ENCODE results near the gene FHOD3. TPM values are rescaled to one million over a fixed set of nuclear protein-coding genes. Genes with fewer than 3 reads are reported as not detected.

FHOD3 gene
- total RNA-seq, 1 donor from 2014 or later, result 5.6 TPM

- TF ChIP-seq, protein P1, sequence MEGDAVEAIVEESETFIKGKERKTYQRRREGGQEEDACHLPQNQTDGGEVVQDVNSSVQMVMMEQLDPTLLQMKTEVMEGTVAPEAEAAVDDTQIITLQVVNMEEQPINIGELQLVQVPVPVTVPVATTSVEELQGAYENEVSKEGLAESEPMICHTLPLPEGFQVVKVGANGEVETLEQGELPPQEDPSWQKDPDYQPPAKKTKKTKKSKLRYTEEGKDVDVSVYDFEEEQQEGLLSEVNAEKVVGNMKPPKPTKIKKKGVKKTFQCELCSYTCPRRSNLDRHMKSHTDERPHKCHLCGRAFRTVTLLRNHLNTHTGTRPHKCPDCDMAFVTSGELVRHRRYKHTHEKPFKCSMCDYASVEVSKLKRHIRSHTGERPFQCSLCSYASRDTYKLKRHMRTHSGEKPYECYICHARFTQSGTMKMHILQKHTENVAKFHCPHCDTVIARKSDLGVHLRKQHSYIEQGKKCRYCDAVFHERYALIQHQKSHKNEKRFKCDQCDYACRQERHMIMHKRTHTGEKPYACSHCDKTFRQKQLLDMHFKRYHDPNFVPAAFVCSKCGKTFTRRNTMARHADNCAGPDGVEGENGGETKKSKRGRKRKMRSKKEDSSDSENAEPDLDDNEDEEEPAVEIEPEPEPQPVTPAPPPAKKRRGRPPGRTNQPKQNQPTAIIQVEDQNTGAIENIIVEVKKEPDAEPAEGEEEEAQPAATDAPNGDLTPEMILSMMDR (IDR thresholded peaks at IDR 0.05), result no peak
- no peak for TF ChIP-seq POLR2AphosphoS5 (IDR thresholded peaks at IDR 0.05; ENCODE audit: insufficient read depth in 1 of 2, low read depth in 1 of 2)
- TF ChIP-seq POLR2A (IDR thresholded peaks at IDR 0.05), result no peak
- H3K4me3 ChIP-seq, result no peak overlapping the region
- intact Hi-C loops (cut with DNase I), result no loop called here
- no peaks in the 10 kb centered on the region for H3K36me3 ChIP-seq
- H3K27me3 ChIP-seq, result no peaks in the 10 kb centered on the region
- no peaks in the 10 kb centered on the region for H3K9me3 ChIP-seq
- H3K27ac ChIP-seq, result no peak overlapping the region
- no peaks in the 10 kb centered on the region for H3K4me1 ChIP-seq
- DNase-seq (ENCODE audit: extremely low spot score in 2 of 2), result no peak
Measured at GRCh38 chr18:36623091-36623490, 325.6 kb downstream of the FHOD3 start.

- peak in 1 of 2 donors; percentile 58 for DNase-seq (ENCODE audit: extremely low spot score in 2 of 2)
- no peaks in the 10 kb centered on the region for H3K4me1 ChIP-seq
- H3K27ac ChIP-seq, result no peak overlapping the region
- no peaks in the 10 kb centered on the region for H3K27me3 ChIP-seq
- no peak overlapping the region for H3K4me3 ChIP-seq
- intact Hi-C loops (cut with DNase I), result no loop called here
- TF ChIP-seq, protein P1 (IDR thresholded peaks at IDR 0.05), result no peak
- TF ChIP-seq POLR2AphosphoS5 (IDR thresholded peaks at IDR 0.05; ENCODE audit: insufficient read depth in 1 of 2, low read depth in 1 of 2) (no peak), POLR2A (IDR thresholded peaks at IDR 0.05) (no peak)
- H3K9me3 ChIP-seq, result no peaks in the 10 kb centered on the region
- no peaks in the 10 kb centered on the region for H3K36me3 ChIP-seq
Measured at GRCh38 chr18:36623681-36624190, 326.2 kb downstream of the FHOD3 start.

DNA sequence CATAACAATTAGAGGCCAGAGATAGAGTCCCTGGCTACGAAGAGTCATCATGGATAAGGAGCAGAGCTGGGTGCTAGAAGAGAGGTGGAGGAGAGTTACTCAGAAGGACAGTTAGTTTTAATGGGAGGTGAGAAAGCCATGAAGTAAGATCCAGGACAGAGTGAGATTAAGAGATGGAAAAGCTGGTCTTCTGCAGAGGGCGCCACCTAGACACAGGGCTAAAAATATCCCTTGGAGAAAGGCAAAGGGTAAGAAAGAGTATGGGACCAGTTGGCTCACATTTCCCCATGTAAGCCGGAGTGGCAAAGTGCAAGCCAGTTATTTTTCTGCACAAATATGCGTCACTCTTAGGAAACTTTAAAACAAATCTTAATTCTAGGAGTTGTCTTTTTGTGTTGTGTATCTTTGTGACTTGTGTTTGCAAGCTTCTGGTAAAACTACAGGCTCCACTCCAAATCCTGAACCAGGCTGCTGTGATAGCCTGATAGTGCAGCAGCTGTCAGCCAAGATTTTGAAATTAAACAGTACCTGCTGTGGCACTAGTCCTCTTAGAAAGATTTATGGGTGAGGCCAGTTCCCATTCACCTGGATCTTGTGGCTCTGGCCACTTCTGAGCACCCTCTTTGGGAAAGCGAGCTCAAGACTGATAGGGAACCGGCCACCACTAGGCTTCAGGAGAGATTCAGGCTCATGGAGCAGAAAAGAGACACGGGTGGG is 327.1 kb downstream of the FHOD3 start:
- Histone ChIP-seq H3K4me3 (no peak overlapping the region), H3K27me3 (no peaks in the 10 kb centered on the region), H3K36me3 (no peaks in the 10 kb centered on the region), H3K27ac (no peak overlapping the region), H3K9me3 (no peaks in the 10 kb centered on the region), H3K4me1 (peaks cover 6% of the 10 kb centered on the region)
- no peak for DNase-seq (ENCODE audit: extremely low spot score in 2 of 2)
- intact Hi-C loops (cut with DNase I), result no loop called here
- TF ChIP-seq, protein P1 (IDR thresholded peaks at IDR 0.05), result no peak
- TF ChIP-seq POLR2A (IDR thresholded peaks at IDR 0.05) (no peak), POLR2AphosphoS5 (IDR thresholded peaks at IDR 0.05; ENCODE audit: insufficient read depth in 1 of 2, low read depth in 1 of 2) (no peak)

DNA sequence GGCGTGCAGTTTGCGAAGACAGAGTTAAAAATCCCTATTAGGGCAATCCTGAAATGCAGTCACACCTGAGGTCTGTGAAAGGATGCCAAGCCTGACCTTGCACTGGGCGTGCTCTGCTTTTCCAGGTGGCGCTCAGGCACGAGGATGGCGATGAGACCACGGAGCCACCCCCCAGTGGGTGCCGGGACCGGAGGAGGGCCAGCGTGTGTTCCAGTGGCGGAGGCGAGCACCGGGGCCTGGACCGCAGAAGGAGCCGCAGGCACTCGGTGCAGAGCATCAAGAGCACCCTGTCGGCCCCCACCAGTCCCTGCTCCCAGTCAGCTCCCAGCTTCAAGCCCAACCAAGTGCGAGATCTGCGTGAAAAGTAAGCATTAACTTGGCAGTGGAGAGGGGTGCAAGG is 327.9 kb downstream of the FHOD3 start:
- DNase-seq (ENCODE audit: extremely low spot score in 2 of 2), result peak in 1 of 2 donors; percentile 62
- TF ChIP-seq POLR2A (IDR thresholded peaks at IDR 0.05) (no peak), POLR2AphosphoS5 (IDR thresholded peaks at IDR 0.05; ENCODE audit: insufficient read depth in 1 of 2, low read depth in 1 of 2) (no peak)
- TF ChIP-seq, protein P1 (IDR thresholded peaks at IDR 0.05), result no peak
- Histone ChIP-seq H3K4me1 (peaks cover 8% of the 10 kb centered on the region), H3K4me3 (no peak overlapping the region), H3K27ac (no peak overlapping the region), H3K27me3 (no peaks in the 10 kb centered on the region), H3K9me3 (no peaks in the 10 kb centered on the region), H3K36me3 (no peaks in the 10 kb centered on the region)
- intact Hi-C loops (cut with DNase I), result no loop called here

- Histone ChIP-seq H3K4me1 (peaks cover 8% of the 10 kb centered on the region), H3K9me3 (no peaks in the 10 kb centered on the region), H3K36me3 (no peaks in the 10 kb centered on the region), H3K27me3 (no peaks in the 10 kb centered on the region), H3K4me3 (no peak overlapping the region), H3K27ac (peak overlapping the region; percentile 73)
- intact Hi-C loops (cut with DNase I), result no loop called here
- TF ChIP-seq POLR2A (IDR thresholded peaks at IDR 0.05), result no peak
- no peak for TF ChIP-seq POLR2AphosphoS5 (IDR thresholded peaks at IDR 0.05; ENCODE audit: insufficient read depth in 1 of 2, low read depth in 1 of 2)
- TF ChIP-seq, protein P1 (IDR thresholded peaks at IDR 0.05), result no peak
- DNase-seq (ENCODE audit: extremely low spot score in 2 of 2), result peak in 1 of 2 donors; percentile 85
Measured at GRCh38 chr18:36627637-36628036, 330.1 kb downstream of the FHOD3 start.
